Esophagus muscularis mucosa (tissue), 4 donors: ENCODE measurements around the gene QDPR. TPM values are rescaled to one million over a fixed set of nuclear protein-coding genes. Genes with fewer than 3 reads are reported as not detected.

Source experiments
- DNase-seq: peaks from one replicate; pipeline ENCODE4 v3.0.0-alpha.2; 2017; ENCODE audit errors: extremely low spot score
- H3K27ac ChIP-seq, 4 donors: fragments of 200-600 bp; sonication (generic); replicated peaks in 1 of 4; 1 replicate in 3 of 4; 2 replicates in 1 of 4; pipeline ENCODE4 v1.5.1; 2016 to 2019; ENCODE audit warnings: mild to moderate bottlenecking in 1 of 4
- H3K27me3 ChIP-seq, 4 donors: fragments of 200-600 bp; sonication (generic); one replicate each; pipeline versions ENCODE4 v1.5.1 to v1.6.0; 2016 to 2019
- H3K36me3 ChIP-seq, 4 donors: fragments of 200-600 bp; sonication (generic); one replicate each; pipeline ENCODE4 v1.5.1; 2016 to 2019
- H3K4me1 ChIP-seq, 4 donors: fragments of 200-600 bp; sonication (generic); one replicate each; pipeline ENCODE4 v1.5.1; 2016 to 2019
- H3K4me3 ChIP-seq, 4 donors: fragments of 200-600 bp; sonication (generic); 1 replicate in 2 of 4; 2 replicates in 2 of 4; pipeline ENCODE4 v1.5.1; 2016 to 2019; ENCODE audit warnings: mild to moderate bottlenecking in 4 of 4, moderate library complexity in 1 of 4
- H3K9me3 ChIP-seq, 4 donors: fragments of 200-600 bp; sonication (generic); 1 replicate in 3 of 4; 2 replicates in 1 of 4; pipeline ENCODE4 v1.5.1; 2016 to 2019
- CTCF ChIP-seq, 3 experiments: fragments of 200-600 bp in 2 of 3; fragments of 450-650 bp in 1 of 3; sonication (generic) in 2 of 3; IDR thresholded peaks; one replicate each; pipeline ENCODE4 v1.5.1; 2017 to 2019; ENCODE audit warnings: antibody characterized with exemption in 3 of 3, mild to moderate bottlenecking in 2 of 3, moderate library complexity in 1 of 3
- EP300 ChIP-seq: sonication (generic); formaldehyde crosslinking; IDR thresholded peaks from one replicate; pipeline ENCODE4 v1.6.1; 2017; ENCODE audit warnings: antibody characterized with exemption
- POLR2A ChIP-seq: fragments of 450-650 bp; IDR thresholded peaks from one replicate; pipeline ENCODE4 v1.6.1; 2017; ENCODE audit warnings: antibody characterized with exemption, moderate library complexity, mild to moderate bottlenecking, low read depth
- POLR2AphosphoS5 ChIP-seq, 2 donors: sonication (generic); formaldehyde crosslinking; IDR thresholded peaks; one replicate each; pipeline ENCODE4 v1.6.1; 2017; ENCODE audit warnings: antibody characterized with exemption in 2 of 2
- WGBS: methylation state at CpG from one replicate; pipeline ENCODE4 v1.1.5; 2018; 5-methylcytosine and 5-hydroxymethylcytosine counted together
- intact Hi-C: fragments of 100-400 bp; cut with DNase I; formaldehyde crosslinking; loops from one replicate; pipeline ENCODE4 v1.15.1; 2023
- total RNA-seq, 4 donors: library from RNA; depleted of rRNA; stranded (reverse); fragments of >200 nt; gene quantifications; one replicate each; pipeline versions ENCODE4 v1.1.0 to v1.2.1, GENCODE V29; 2016

QDPR gene
- total RNA-seq, 4 donors from 2014 or later: 6.4 to 12.7 (median 9.7) TPM

DNA sequence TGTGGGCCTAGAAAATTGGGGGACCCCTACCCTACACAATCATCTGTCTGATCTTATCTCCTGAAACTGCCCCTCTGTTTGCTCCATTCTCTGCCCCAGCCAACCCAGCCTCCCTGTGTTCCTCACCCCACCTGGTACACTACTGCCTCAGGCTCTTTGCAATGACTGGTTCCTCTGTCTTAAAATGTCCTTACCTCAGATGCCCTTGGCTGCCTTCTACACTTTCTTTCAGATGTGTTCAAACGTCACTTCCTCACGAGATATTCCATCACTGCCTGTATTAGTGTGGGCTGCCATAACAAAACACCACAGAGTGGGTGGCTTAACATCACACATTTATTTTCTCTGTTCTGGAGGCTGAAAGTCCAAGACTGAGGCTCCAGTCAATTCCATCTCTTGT, 29.2 kb downstream of the QDPR start:
- H3K36me3 ChIP-seq: peaks cover 21 to 79% (median 48%) of the 10 kb centered on the region in 4 donors

GRCh38 chr4:17480955-17481354, 30.9 kb downstream of the QDPR start:
- Histone ChIP-seq H3K4me1 (no peaks in the 10 kb centered on the region), H3K27ac (no peak overlapping the region), H3K27me3 (no peaks in the 10 kb centered on the region), H3K9me3 (peaks cover 0 to 21% (median 7%) of the 10 kb centered on the region in 4 donors), H3K4me3 (no peak overlapping the region), H3K36me3 (peaks cover 10 to 66% (median 30%) of the 10 kb centered on the region in 4 donors)
- 91% methylated on average over 2 of the region's 2 CpGs for WGBS
- no peak for TF ChIP-seq CTCF (IDR thresholded peaks at IDR 0.05)
- DNase-seq: no peak
- intact Hi-C loops: no loop called here

More for the DNA sequence above, 29.2 kb downstream of the QDPR start:
- H3K27me3 ChIP-seq: no peaks in the 10 kb centered on the region
- no peak overlapping the region for H3K4me3 ChIP-seq
- intact Hi-C loops: no loop called here
- H3K4me1 ChIP-seq: no peaks in the 10 kb centered on the region
- no peak overlapping the region for H3K27ac ChIP-seq
- no peak for TF ChIP-seq POLR2A
- TF ChIP-seq POLR2AphosphoS5 (IDR thresholded peaks at IDR 0.05): no peak
- no peak for TF ChIP-seq CTCF (IDR thresholded peaks at IDR 0.05)
- no peak for TF ChIP-seq EP300
- WGBS: 94% methylated on average over 2 of the region's 2 CpGs
- H3K9me3 ChIP-seq: peaks cover 0 to 21% (median 7%) of the 10 kb centered on the region in 4 donors
- no peak for DNase-seq

DNA sequence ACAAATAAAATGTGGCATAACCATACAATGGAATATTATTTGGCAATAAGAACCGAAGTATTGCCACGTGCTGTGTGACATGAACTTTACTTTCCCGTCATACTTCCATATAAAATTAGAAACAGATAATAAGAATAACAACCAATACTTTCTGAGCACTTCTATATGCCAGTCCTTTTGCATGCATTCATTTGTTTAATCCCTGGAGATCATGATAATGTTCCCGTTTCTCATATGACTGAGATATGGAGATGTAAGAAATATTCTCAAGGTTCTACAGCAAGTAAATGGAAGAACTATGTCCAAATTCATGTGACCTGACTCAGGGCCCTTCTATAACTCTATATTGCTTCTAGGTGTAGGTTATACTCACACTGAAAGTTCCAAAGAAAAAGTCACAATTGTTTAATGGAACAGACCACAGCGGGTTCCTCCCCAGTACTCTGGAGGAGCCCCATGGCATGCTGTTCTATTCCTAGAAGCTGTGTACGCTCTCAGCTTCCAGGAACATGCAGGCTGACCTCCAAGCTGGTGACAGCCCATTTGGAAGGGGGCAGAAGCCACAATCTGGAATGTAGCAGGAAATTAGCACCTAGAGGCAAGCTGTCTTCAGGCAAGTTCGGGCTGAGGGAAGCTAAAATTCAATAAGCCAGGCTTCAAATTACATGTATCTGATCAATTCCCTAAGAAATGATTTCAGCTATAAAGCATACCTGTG, 31.5 kb downstream of the QDPR start:
- 88% methylated on average over 7 of the region's 7 CpGs for WGBS
- H3K36me3 ChIP-seq: peaks cover 8 to 60% (median 24%) of the 10 kb centered on the region in 4 donors
- H3K4me3 ChIP-seq: no peak overlapping the region
- H3K27ac ChIP-seq: no peak overlapping the region
- H3K27me3 ChIP-seq: no peaks in the 10 kb centered on the region
- TF ChIP-seq POLR2AphosphoS5 (IDR thresholded peaks at IDR 0.05): no peak
- no peak for TF ChIP-seq CTCF (IDR thresholded peaks at IDR 0.05)
- no peak for TF ChIP-seq POLR2A
- no peak for DNase-seq
- peaks cover 0 to 21% (median 7%) of the 10 kb centered on the region in 4 donors for H3K9me3 ChIP-seq
- intact Hi-C loops: no loop called here
- no peaks in the 10 kb centered on the region for H3K4me1 ChIP-seq

DNA sequence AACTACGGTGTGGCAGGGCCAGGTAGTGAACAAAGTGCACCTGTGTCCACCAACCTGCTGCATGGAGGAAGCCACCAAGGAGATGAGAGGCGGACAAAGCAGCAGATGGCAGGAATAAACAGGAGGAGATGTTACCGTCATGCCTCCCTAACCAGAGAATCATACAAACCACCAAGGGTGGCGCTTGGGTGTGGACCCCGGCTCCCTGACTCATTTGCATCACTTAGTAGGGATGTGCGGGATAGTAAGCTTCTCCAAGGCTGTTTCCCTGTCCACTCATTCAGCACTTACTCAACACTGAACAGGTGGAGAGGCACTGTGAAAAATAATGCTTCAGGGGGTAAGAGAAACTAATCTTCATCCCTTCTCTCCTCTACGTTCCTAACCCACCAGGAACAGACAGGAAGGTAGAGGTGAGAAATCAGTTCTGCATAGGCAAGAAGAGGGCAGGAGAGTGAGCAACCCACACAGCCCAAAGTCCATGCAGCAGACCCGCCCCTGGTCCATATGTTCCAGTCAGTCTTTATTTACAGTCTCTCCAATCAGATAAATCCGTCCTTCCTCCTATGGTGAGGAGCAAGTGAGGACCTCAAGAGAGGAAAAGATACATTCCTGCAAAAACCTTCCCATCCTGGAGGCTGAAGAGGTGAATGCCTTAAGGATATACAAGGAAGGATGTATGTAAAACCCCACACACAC, 34.0 kb downstream of the QDPR start:
- no peaks in the 10 kb centered on the region for H3K4me1 ChIP-seq
- 90% methylated on average over 9 of the region's 9 CpGs for WGBS
- no peak for DNase-seq
- no peak overlapping the region for H3K27ac ChIP-seq
- TF ChIP-seq POLR2A (no peak), CTCF (IDR thresholded peaks at IDR 0.05) (no peak), EP300 (no peak), POLR2AphosphoS5 (IDR thresholded peaks at IDR 0.05) (no peak)
- H3K36me3 ChIP-seq: peaks cover 0 to 43% (median 4%) of the 10 kb centered on the region in 4 donors
- no peak overlapping the region for H3K4me3 ChIP-seq
- H3K9me3 ChIP-seq: peaks cover 0 to 21% (median 7%) of the 10 kb centered on the region in 4 donors
- no peaks in the 10 kb centered on the region for H3K27me3 ChIP-seq
- intact Hi-C loops: loop anchor here (10.0 kb wide), 1 partner anchor 1193 kb away; no protein-coding TSS in a partner anchor
